Sigmoid colon (tissue), 7 donors: ENCODE data around the gene FIGNL2. TPM values are rescaled to one million over a fixed set of nuclear protein-coding genes. Genes with fewer than 3 reads are reported as not detected.

Experiments
- DNase-seq: peaks from one replicate; pipeline ENCODE4 v3.0.0-alpha.2; 2019
- H3K27ac ChIP-seq, 4 donors: fragments of 200-600 bp; sonication (generic); one replicate each; pipeline ENCODE4 v1.5.1; 2016 to 2019; ENCODE audit warnings: mild to moderate bottlenecking in 1 of 4
- H3K27me3 ChIP-seq, 3 donors: fragments of 200-600 bp; sonication (generic); one replicate each; pipeline ENCODE4 v1.5.1; 2019; ENCODE audit warnings: mild to moderate bottlenecking in 1 of 3
- H3K36me3 ChIP-seq, 4 donors: fragments of 200-600 bp; sonication (generic); one replicate each; pipeline ENCODE4 v1.5.1; 2016 to 2019
- H3K4me1 ChIP-seq, 4 donors: fragments of 200-600 bp; sonication (generic); one replicate each; pipeline ENCODE4 v1.5.1; 2017 to 2019
- H3K4me3 ChIP-seq, 4 donors: fragments of 200-600 bp; sonication (generic); one replicate each; pipeline ENCODE4 v1.5.1; 2017 to 2019; ENCODE audit warnings: mild to moderate bottlenecking in 2 of 4, moderate library complexity in 1 of 4
- H3K9me3 ChIP-seq, 4 donors: fragments of 200-600 bp in 3 of 4; sonication (generic) in 3 of 4; one replicate each; pipeline versions ENCODE4 v1.5.1 to v1.6.1; 2013 to 2019
- CTCF ChIP-seq, 4 experiments: fragments of 450-650 bp in 3 of 4; fragments of 200-600 bp in 1 of 4; IDR thresholded peaks; one replicate each; pipeline ENCODE4 v1.5.1; 2016 to 2019; ENCODE audit warnings: antibody characterized with exemption in 4 of 4, mild to moderate bottlenecking in 3 of 4, moderate library complexity in 2 of 4
- EP300 ChIP-seq, 4 donors: sonication (generic); formaldehyde crosslinking; IDR thresholded peaks; one replicate each; pipeline ENCODE4 v1.6.1; 2017; ENCODE audit warnings: antibody characterized with exemption in 4 of 4
- POLR2A ChIP-seq, 2 donors: fragments of 450-650 bp; IDR thresholded peaks; one replicate each; pipeline ENCODE4 v1.6.1; 2016; ENCODE audit warnings: antibody characterized with exemption in 2 of 2, mild to moderate bottlenecking in 2 of 2, moderate library complexity in 2 of 2
- POLR2AphosphoS5 ChIP-seq, 4 donors: sonication (generic); formaldehyde crosslinking; IDR thresholded peaks; one replicate each; pipeline ENCODE4 v1.6.1; 2017; ENCODE audit warnings: antibody characterized with exemption in 4 of 4
- WGBS, 2 donors: extraction: QIAGEN DNeasy Blood & Tissue Kit; methylation state at CpG; one replicate each; pipeline ENCODE4 v1.1.7; 2013; 5-methylcytosine and 5-hydroxymethylcytosine counted together
- intact Hi-C: fragments of 100-400 bp; cut with DNase I; formaldehyde crosslinking; loops from one replicate; pipeline ENCODE4 v1.15.1; 2023
- polyA plus RNA-seq, 3 donors: library from polyadenylated mRNA; stranded (reverse); fragments of 200-250 nt; gene quantifications; one replicate each; pipeline ENCODE4 v1.2.3, GENCODE V29; 2013
- total RNA-seq, 4 donors: library from RNA; depleted of rRNA; stranded (reverse); fragments of >200 nt; gene quantifications; one replicate each; pipeline ENCODE4 v1.1.0, GENCODE V29; 2016
- donor health status: healthy with polysubstance abuse.
- donor health status: Bipolar disorder and iron deficiency.
- donor health status: healthy.

Gene FIGNL2
- total RNA-seq (under 1 TPM in 2 of 4 donors, not detected in 2; 0.28 to 0.36 TPM), polyA plus RNA-seq (under 1 TPM in 1 of 3 donors, not detected in 2; 0.36 TPM)

GRCh38 chr12:51848326-51848727 lies at the start of gene FIGNL2:
Gene FIGNL2 (minus strand): TSS chr12:51848718. CDS start chr12:51822413, 26,305 bp downstream.
- TF ChIP-seq POLR2A (IDR thresholded peaks at IDR 0.05) (no peak), CTCF (IDR thresholded peaks at IDR 0.05) (no peak), POLR2AphosphoS5 (IDR thresholded peaks at IDR 0.05) (no peak), EP300 (IDR thresholded peaks at IDR 0.05) (no peak)
- no peaks in the 10 kb centered on the region for H3K36me3 ChIP-seq
- peaks cover 39 to 56% (median 54%) of the 10 kb centered on the region in 3 donors for H3K27me3 ChIP-seq
- intact Hi-C loops, result no loop called here
- WGBS, 2 donors, result 3 to 4% methylated on average over 51 of the region's 51 CpGs
- peaks cover 3 to 32% (median 27%) of the 10 kb centered on the region in 4 donors for H3K4me1 ChIP-seq
- H3K27ac ChIP-seq, result peak within 1 kb of the TSS; percentile 39 to 67 (median 50)
- DNase-seq, result no peak
- peak within 1 kb of the TSS; percentile 34 to 57 (median 42) for H3K4me3 ChIP-seq
- no peaks in the 10 kb centered on the region for H3K9me3 ChIP-seq

- H3K36me3 ChIP-seq, result no peaks in the 10 kb centered on the region
- no peaks in the 10 kb centered on the region for H3K9me3 ChIP-seq
- H3K27me3 ChIP-seq, result no peaks in the 10 kb centered on the region
- no peak for TF ChIP-seq POLR2AphosphoS5 (IDR thresholded peaks at IDR 0.05)
- no peak for TF ChIP-seq CTCF (IDR thresholded peaks at IDR 0.05)
- TF ChIP-seq POLR2A (IDR thresholded peaks at IDR 0.05), result no peak
- no peak for TF ChIP-seq EP300 (IDR thresholded peaks at IDR 0.05)
- peak overlapping the region in 3 of 4 donors; percentile 11 to 66 (median 15) for H3K27ac ChIP-seq
- WGBS, 2 donors, result 79 to 87% methylated on average over 8 of the region's 8 CpGs
- intact Hi-C loops, result no loop called here
- no peak overlapping the region for H3K4me3 ChIP-seq
- H3K4me1 ChIP-seq, result peaks cover 0 to 6% (median 0%) of the 10 kb centered on the region in 4 donors
- peak; percentile 68 for DNase-seq
Observed at GRCh38 chr12:51897181-51897580, 48.7 kb upstream of the FIGNL2 start.

- H3K9me3 ChIP-seq, result no peaks in the 10 kb centered on the region
- H3K27me3 ChIP-seq, result no peaks in the 10 kb centered on the region
- intact Hi-C loops, result no loop called here
- peaks cover 0 to 6% (median 0%) of the 10 kb centered on the region in 4 donors for H3K4me1 ChIP-seq
- WGBS, 2 donors, result 70 to 77% methylated on average over 3 of the region's 3 CpGs
- DNase-seq, result peak; percentile 60
- TF ChIP-seq POLR2AphosphoS5 (IDR thresholded peaks at IDR 0.05) (no peak), CTCF (IDR thresholded peaks at IDR 0.05) (no peak), POLR2A (IDR thresholded peaks at IDR 0.05) (no peak), EP300 (IDR thresholded peaks at IDR 0.05) (no peak)
- H3K27ac ChIP-seq, result peak overlapping the region in 1 of 4 donors; percentile 66
- no peaks in the 10 kb centered on the region for H3K36me3 ChIP-seq
- H3K4me3 ChIP-seq, result no peak overlapping the region
Observed at GRCh38 chr12:51896236-51896635, 47.7 kb upstream of the FIGNL2 start.

- H3K9me3 ChIP-seq, result no peaks in the 10 kb centered on the region
- no peaks in the 10 kb centered on the region for H3K27me3 ChIP-seq
- H3K27ac ChIP-seq, result peak overlapping the region in 1 of 4 donors; percentile 7
- intact Hi-C loops, result no loop called here
- whole genome bisulfite sequencing, 2 donors, result 88 to 89% methylated on average over 8 of the region's 8 CpGs
- no peak for TF ChIP-seq EP300 (IDR thresholded peaks at IDR 0.05)
- no peak for TF ChIP-seq POLR2AphosphoS5 (IDR thresholded peaks at IDR 0.05)
- no peak for TF ChIP-seq POLR2A (IDR thresholded peaks at IDR 0.05)
- TF ChIP-seq CTCF (IDR thresholded peaks at IDR 0.05), result no peak
- no peaks in the 10 kb centered on the region for H3K36me3 ChIP-seq
- H3K4me1 ChIP-seq, result peaks cover 0 to 6% (median 0%) of the 10 kb centered on the region in 4 donors
- peak; percentile 56 for DNase-seq
- no peak overlapping the region for H3K4me3 ChIP-seq
Observed at GRCh38 chr12:51895378-51896135, 47.0 kb upstream of the FIGNL2 start.
